Mesenchymal stem cell (in vitro differentiated cells and primary cell): ENCODE results near the gene OR2M7. TPM values are rescaled to one million over a fixed set of nuclear protein-coding genes. Genes with fewer than 3 reads are reported as not detected.

Experiments used
- DNase-seq: peaks from one replicate; pipeline ENCODE4 v3.0.0-alpha.2; 2013
- H2AFZ ChIP-seq: one replicate; pipeline ENCODE4 v1.6.1; 2013; ENCODE audit warnings: low read depth, mild to moderate bottlenecking, control low read depth, inconsistent platforms, low read length, moderate library complexity
- H2AK5ac ChIP-seq: 2 replicates; pipeline ENCODE4 v1.6.1; 2013; ENCODE audit warnings: low read length, moderate library complexity, mild to moderate bottlenecking, inconsistent platforms; ENCODE audit not compliant: severe bottlenecking
- H2BK120ac ChIP-seq: one replicate; pipeline ENCODE4 v1.6.1; 2013; ENCODE audit warnings: low read depth, mild to moderate bottlenecking, inconsistent platforms, low read length, moderate library complexity
- H2BK12ac ChIP-seq, 2 experiments: one replicate each; pipeline ENCODE4 v1.6.1; 2013; ENCODE audit warnings: inconsistent platforms in 2 of 2, low read length in 2 of 2, mild to moderate bottlenecking in 2 of 2, moderate library complexity in 2 of 2, control low read depth in 1 of 2
- H2BK15ac ChIP-seq: one replicate; pipeline ENCODE4 v1.6.1; 2013; ENCODE audit warnings: mild to moderate bottlenecking, low read depth, inconsistent platforms; ENCODE audit not compliant: poor library complexity, severe bottlenecking
- H2BK5ac ChIP-seq: 2 replicates; pipeline ENCODE4 v1.6.1; 2013; ENCODE audit warnings: low read depth, mild to moderate bottlenecking, low read length, control low read depth, inconsistent platforms; ENCODE audit not compliant: poor library complexity, severe bottlenecking
- H3K14ac ChIP-seq, 2 experiments: one replicate each; pipeline ENCODE4 v1.6.1; 2013; ENCODE audit warnings: inconsistent platforms in 2 of 2, low read length in 2 of 2, control low read depth in 1 of 2, mild to moderate bottlenecking in 1 of 2, moderate library complexity in 1 of 2
- H3K18ac ChIP-seq, 2 experiments: one replicate each; pipeline ENCODE4 v1.6.1; 2013; ENCODE audit warnings: inconsistent platforms in 2 of 2, low read length in 2 of 2, control low read depth in 1 of 2, low read depth in 1 of 2, mild to moderate bottlenecking in 1 of 2
- H3K23ac ChIP-seq, 2 experiments: one replicate each; pipeline ENCODE4 v1.6.1; 2013; ENCODE audit warnings: inconsistent platforms in 2 of 2, low read length in 2 of 2, mild to moderate bottlenecking in 2 of 2, moderate library complexity in 2 of 2, control low read depth in 1 of 2
- H3K27ac ChIP-seq: 2 replicates; pipeline ENCODE4 v1.5.1; 2013; ENCODE audit warnings: mild to moderate bottlenecking, moderate library complexity, low read length, control low read depth, inconsistent platforms; ENCODE audit not compliant: poor library complexity, severe bottlenecking
- H3K27me3 ChIP-seq, 2 experiments: 2 replicates each; pipeline versions ENCODE4 v1.6.1 to v1.7.0; 2013; ENCODE audit warnings: low read length in 2 of 2, mild to moderate bottlenecking in 2 of 2, moderate library complexity in 2 of 2, control low read depth in 1 of 2, inconsistent platforms in 1 of 2; ENCODE audit not compliant: control insufficient read depth in 1 of 2, insufficient read depth in 1 of 2
- H3K36me3 ChIP-seq, 2 experiments: 2 replicates each; pipeline versions ENCODE4 v1.6.1 to v1.7.0; 2013; ENCODE audit warnings: low read length in 2 of 2, control low read depth in 1 of 2, inconsistent platforms in 1 of 2, low read depth in 1 of 2, mild to moderate bottlenecking in 1 of 2; ENCODE audit not compliant: insufficient read depth in 2 of 2, control insufficient read depth in 1 of 2
- H3K4ac ChIP-seq, 2 experiments: one replicate each; pipeline ENCODE4 v1.6.1; 2013; ENCODE audit warnings: inconsistent platforms in 2 of 2, low read length in 2 of 2, mild to moderate bottlenecking in 2 of 2, moderate library complexity in 2 of 2, control low read depth in 1 of 2, low read depth in 1 of 2
- H3K4me1 ChIP-seq: 2 replicates; pipeline ENCODE4 v1.6.1; 2013; ENCODE audit warnings: low read depth, low read length, control low read depth; ENCODE audit not compliant: control insufficient read depth, insufficient read depth
- H3K4me2 ChIP-seq: 2 replicates; pipeline ENCODE4 v1.6.1; 2013; ENCODE audit warnings: low read length, mild to moderate bottlenecking, inconsistent platforms; ENCODE audit not compliant: poor library complexity, severe bottlenecking
- H3K4me3 ChIP-seq, 2 experiments: 2 replicates each; pipeline versions ENCODE4 v1.5.1 to v1.7.0; 2013; ENCODE audit warnings: low read length in 2 of 2, mild to moderate bottlenecking in 2 of 2, control low read depth in 1 of 2, low read depth in 1 of 2; ENCODE audit not compliant: insufficient read depth in 1 of 2
- H3K79me1 ChIP-seq: replicated peaks from 2 replicates; pipeline ENCODE4 v1.6.1; 2013; ENCODE audit warnings: mild to moderate bottlenecking, control low read depth, low read length, inconsistent platforms; ENCODE audit not compliant: poor library complexity, severe bottlenecking
- H3K9ac ChIP-seq: 2 replicates; pipeline ENCODE4 v1.7.0; 2013; ENCODE audit warnings: mild to moderate bottlenecking, low read length, moderate library complexity
- H3K9me3 ChIP-seq: 2 replicates; pipeline ENCODE4 v1.7.0; 2013; ENCODE audit warnings: mild to moderate bottlenecking, low read length; ENCODE audit not compliant: control insufficient read depth
- H4K8ac ChIP-seq: one replicate; pipeline ENCODE4 v1.6.1; 2013; ENCODE audit warnings: inconsistent platforms, mild to moderate bottlenecking, low read length, moderate library complexity
- H4K91ac ChIP-seq: one replicate; pipeline ENCODE4 v1.6.1; 2013; ENCODE audit warnings: mild to moderate bottlenecking, low read length, inconsistent platforms
- WGBS: methylation state at CpG from one replicate; pipeline ENCODE4 v1.1.7; 2013; ENCODE audit warnings: mixed read lengths; 5-methylcytosine and 5-hydroxymethylcytosine counted together
- polyA plus RNA-seq, 2 experiments: library from polyadenylated mRNA; stranded (reverse); fragments of 200-250 nt; gene quantifications; one replicate each; pipeline ENCODE4 v1.2.3, GENCODE V29; 2013

The OR2M7 gene
- polyA plus RNA-seq (2013, experiment 1 of 2): not detected
- not detected for polyA plus RNA-seq (2013, experiment 2 of 2)

- no CpG with 5 or more reads among the region's 1 CpG for WGBS
These were observed at the start of gene OR2M7 for GRCh38 chr1:248324468-248324867. Gene OR2M7, minus strand, starts transcription at chr1:248324568. Its CDS starts 0 bp downstream, at chr1:248324568.

GRCh38 chr1:248373761-248374160, 49.4 kb upstream of the OR2M7 start:
- no peak overlapping the region for H2BK5ac ChIP-seq
- H3K79me1 ChIP-seq: no peaks in the 10 kb centered on the region
- H3K18ac ChIP-seq: no peak overlapping the region
- H3K9ac ChIP-seq: no peak overlapping the region
- H2BK120ac ChIP-seq: no peak overlapping the region
- no peak overlapping the region for H4K91ac ChIP-seq
- H2AK5ac ChIP-seq: no peak overlapping the region
- H4K8ac ChIP-seq: no peak overlapping the region
- no peak overlapping the region for H3K14ac ChIP-seq
- H3K9me3 ChIP-seq: peaks cover 21% of the 10 kb centered on the region
- H2AFZ ChIP-seq: no peak overlapping the region
- H3K4me1 ChIP-seq: no peaks in the 10 kb centered on the region
- no peak overlapping the region for H2BK15ac ChIP-seq
- no peak overlapping the region for H2BK12ac ChIP-seq
- H3K4ac ChIP-seq: no peak overlapping the region
- 58% methylated on average over 4 of the region's 4 CpGs for WGBS
- no peak for DNase-seq
- H3K27me3 ChIP-seq: no peaks in the 10 kb centered on the region
- H3K27ac ChIP-seq: no peak overlapping the region
- no peak overlapping the region for H3K4me2 ChIP-seq
- no peaks in the 10 kb centered on the region for H3K36me3 ChIP-seq
- H3K4me3 ChIP-seq: no peak overlapping the region
- no peak overlapping the region for H3K23ac ChIP-seq

More at GRCh38 chr1:248324468-248324867, at the start of gene OR2M7:
- Histone ChIP-seq H2BK15ac (no peak within 1 kb of the TSS), H2BK120ac (no peak within 1 kb of the TSS), H2BK12ac (no peak within 1 kb of the TSS), H3K23ac (no peak within 1 kb of the TSS), H3K4me1 (no peaks in the 10 kb centered on the region), H2AK5ac (no peak within 1 kb of the TSS), H2BK5ac (no peak within 1 kb of the TSS), H3K18ac (no peak within 1 kb of the TSS), H3K27ac (no peak within 1 kb of the TSS), H3K36me3 (no peaks in the 10 kb centered on the region), H3K9me3 (peaks cover 7% of the 10 kb centered on the region), H3K4ac (no peak within 1 kb of the TSS), H2AFZ (no peak within 1 kb of the TSS), H3K9ac (no peak within 1 kb of the TSS), H3K4me3 (no peak within 1 kb of the TSS), H4K8ac (no peak within 1 kb of the TSS), H3K27me3 (no peaks in the 10 kb centered on the region), H4K91ac (no peak within 1 kb of the TSS), H3K79me1 (no peaks in the 10 kb centered on the region), H3K4me2 (no peak within 1 kb of the TSS), H3K14ac (no peak within 1 kb of the TSS)
- DNase-seq: no peak

- no peak overlapping the region for H2BK12ac ChIP-seq
- H4K8ac ChIP-seq: no peak overlapping the region
- no peak overlapping the region for H4K91ac ChIP-seq
- no peak overlapping the region for H2BK120ac ChIP-seq
- no peak overlapping the region for H3K4ac ChIP-seq
- 65% methylated on average over 5 of the region's 5 CpGs for whole genome bisulfite sequencing
- H3K36me3 ChIP-seq: no peaks in the 10 kb centered on the region
- H3K4me3 ChIP-seq: no peak overlapping the region
- peaks cover 29% of the 10 kb centered on the region for H3K9me3 ChIP-seq
- no peaks in the 10 kb centered on the region for H3K4me1 ChIP-seq
- no peak overlapping the region for H2AK5ac ChIP-seq
- no peak overlapping the region for H3K14ac ChIP-seq
- no peak overlapping the region for H2BK15ac ChIP-seq
- H3K79me1 ChIP-seq: no peaks in the 10 kb centered on the region
- no peak overlapping the region for H3K27ac ChIP-seq
- no peak overlapping the region for H3K4me2 ChIP-seq
- DNase-seq: no peak
- no peak overlapping the region for H2AFZ ChIP-seq
- no peak overlapping the region for H3K9ac ChIP-seq
- H3K23ac ChIP-seq: no peak overlapping the region
- no peak overlapping the region for H2BK5ac ChIP-seq
- H3K27me3 ChIP-seq: no peaks in the 10 kb centered on the region
- no peak overlapping the region for H3K18ac ChIP-seq
These were observed 48.0 kb upstream of the OR2M7 start for GRCh38 chr1:248372394-248372793.

GRCh38 chr1:248366609-248367008, 42.2 kb upstream of the OR2M7 start:
- H3K4ac ChIP-seq: no peak overlapping the region
- no peak overlapping the region for H3K14ac ChIP-seq
- no peak overlapping the region for H3K18ac ChIP-seq
- no peak overlapping the region for H3K27ac ChIP-seq
- H2BK5ac ChIP-seq: no peak overlapping the region
- H3K4me1 ChIP-seq: no peaks in the 10 kb centered on the region
- H2BK12ac ChIP-seq: no peak overlapping the region
- no peak overlapping the region for H4K8ac ChIP-seq
- no peak overlapping the region for H3K4me2 ChIP-seq
- no peak overlapping the region for H3K23ac ChIP-seq
- H3K27me3 ChIP-seq: no peaks in the 10 kb centered on the region
- no peak overlapping the region for H3K4me3 ChIP-seq
- H4K91ac ChIP-seq: no peak overlapping the region
- H3K9me3 ChIP-seq: peaks cover 45% of the 10 kb centered on the region
- H3K79me1 ChIP-seq: no peaks in the 10 kb centered on the region
- H3K9ac ChIP-seq: no peak overlapping the region
- no peak for DNase-seq
- H2AFZ ChIP-seq: no peak overlapping the region
- H3K36me3 ChIP-seq: no peaks in the 10 kb centered on the region
- no peak overlapping the region for H2BK15ac ChIP-seq
- H2AK5ac ChIP-seq: no peak overlapping the region
- H2BK120ac ChIP-seq: no peak overlapping the region
